Natural killer cell (primary cell): ENCODE measurements around the gene CHST4. TPM values are rescaled to one million over a fixed set of nuclear protein-coding genes. Genes with fewer than 3 reads are reported as not detected.

Experiments
- ATAC-seq, 3 donors: fragments of 150-1000 bp in 2 of 3; fragments of 200-7000 bp in 1 of 3; cut with Tn5 transposase; 1 replicate in 1 of 3; 2 replicates in 2 of 3; pipeline ENCODE4 v1.10.0; 2021; ENCODE audit warnings: mild to moderate bottlenecking in 2 of 3, moderate library complexity in 2 of 3
- DNase-seq, 2 donors: peaks; one replicate each; pipeline versions ENCODE4 v3.0.0 to v3.0.0-alpha.2; 2013 to 2021; ENCODE audit warnings: mixed read lengths in 1 of 2
- H3K27ac ChIP-seq: one replicate; pipeline ENCODE4 v1.5.1; 2013; ENCODE audit warnings: mild to moderate bottlenecking, low read length
- H3K27me3 ChIP-seq: one replicate; pipeline ENCODE4 v1.6.1; 2013; ENCODE audit warnings: low read length; ENCODE audit not compliant: control insufficient read depth, insufficient read depth
- H3K36me3 ChIP-seq: one replicate; pipeline ENCODE4 v1.6.1; 2013; ENCODE audit warnings: low read length; ENCODE audit not compliant: control insufficient read depth, insufficient read depth
- H3K4me1 ChIP-seq: one replicate; pipeline ENCODE4 v1.6.1; 2013; ENCODE audit warnings: low read length; ENCODE audit not compliant: control insufficient read depth, insufficient read depth
- H3K4me3 ChIP-seq: one replicate; pipeline ENCODE4 v1.5.1; 2013; ENCODE audit warnings: low read length
- H3K9me3 ChIP-seq: one replicate; pipeline ENCODE4 v1.6.1; 2013; ENCODE audit warnings: low read length; ENCODE audit not compliant: control insufficient read depth, insufficient read depth
- H3K27ac Mint-ChIP-seq, 2 donors: one replicate each; pipeline ENCODE4 v1.8.0; 2022; ENCODE audit warnings: mild to moderate bottlenecking in 2 of 2, mixed read lengths in 2 of 2, moderate library complexity in 1 of 2
- H3K27me3 Mint-ChIP-seq, 2 donors: one replicate each; pipeline ENCODE4 v1.8.0; 2022; ENCODE audit warnings: low read depth in 2 of 2, mixed read lengths in 2 of 2
- H3K36me3 Mint-ChIP-seq: one replicate; pipeline ENCODE4 v1.8.0; 2022; ENCODE audit warnings: mixed read lengths
- H3K4me1 Mint-ChIP-seq, 2 donors: one replicate each; pipeline ENCODE4 v1.8.0; 2022; ENCODE audit warnings: mixed read lengths in 2 of 2
- H3K4me3 Mint-ChIP-seq: one replicate; pipeline ENCODE4 v1.8.0; 2022; ENCODE audit warnings: mild to moderate bottlenecking, moderate library complexity, mixed read lengths
- H3K9me3 Mint-ChIP-seq, 2 donors: one replicate each; pipeline ENCODE4 v1.8.0; 2022; ENCODE audit warnings: mixed read lengths in 2 of 2
- CTCF ChIP-seq: fragments of 200-600 bp; IDR thresholded peaks from one replicate; pipeline ENCODE4 v1.8.0; 2022; ENCODE audit warnings: antibody characterized with exemption
- WGBS: methylation state at CpG from one replicate; pipeline ENCODE4 v1.1.7; 2013; ENCODE audit warnings: missing lambda C conversion rate; ENCODE audit not compliant: insufficient coverage; 5-methylcytosine and 5-hydroxymethylcytosine counted together
- intact Hi-C: fragments of 100-400 bp; cut with micrococcal nuclease; formaldehyde crosslinking; loops from one replicate; pipeline ENCODE4 v1.14.2; 2022
- total RNA-seq, 4 donors: library from RNA; stranded (reverse); fragments of 120-200 nt in 1 of 4; gene quantifications; one replicate each; pipeline versions ENCODE4 v1.2.3 to v1.2.4, GENCODE V29; 2013 to 2022

CHST4 gene
- total RNA-seq, 3 donors from 2014 or later (not counting 1 experiment from before 2014, with no cell fraction given), result not detected

- Histone ChIP-seq H3K27ac (no peak overlapping the region), H3K9me3 (no peaks in the 10 kb centered on the region), H3K36me3 (no peaks in the 10 kb centered on the region), H3K4me1 (no peaks in the 10 kb centered on the region), H3K4me3 (no peak overlapping the region), H3K27me3 (no peaks in the 10 kb centered on the region)
- DNase-seq (no peak), ATAC-seq (peak in 1 of 3 donors; percentile 3)
- Mint-ChIP-seq H3K36me3 (no peaks in the 10 kb centered on the region), H3K9me3 (no peaks in the 10 kb centered on the region), H3K27ac (no peak overlapping the region), H3K27me3 (peaks cover 6 to 7% of the 10 kb centered on the region in 2 donors), H3K4me3 (no peak overlapping the region), H3K4me1 (no peaks in the 10 kb centered on the region)
- intact Hi-C loops, result no loop called here
- no peak for TF ChIP-seq CTCF
These were observed 35.9 kb upstream of the CHST4 start for GRCh38 chr16:71490361-71490760.

- Mint-ChIP-seq H3K4me3 (no peak overlapping the region), H3K9me3 (no peaks in the 10 kb centered on the region), H3K4me1 (no peaks in the 10 kb centered on the region), H3K27ac (no peak overlapping the region), H3K27me3 (peaks cover 6 to 7% of the 10 kb centered on the region in 2 donors), H3K36me3 (no peaks in the 10 kb centered on the region)
- H3K27me3 ChIP-seq, result no peaks in the 10 kb centered on the region
- H3K9me3 ChIP-seq, result no peaks in the 10 kb centered on the region
- H3K36me3 ChIP-seq, result no peaks in the 10 kb centered on the region
- H3K4me3 ChIP-seq, result no peak overlapping the region
- intact Hi-C loops, result no loop called here
- H3K27ac ChIP-seq, result no peak overlapping the region
- DNase-seq, result no peak
- 86% methylated on average over 2 of the region's 3 CpGs for WGBS
- no peaks in the 10 kb centered on the region for H3K4me1 ChIP-seq
- TF ChIP-seq CTCF, result no peak
- no peak for ATAC-seq
These were observed 35.2 kb upstream of the CHST4 start for GRCh38 chr16:71491054-71491453.

GRCh38 chr16:71492786-71493185 is 33.4 kb upstream of the CHST4 start:
- intact Hi-C loops, result no loop called here
- H3K4me3 Mint-ChIP-seq, result no peak overlapping the region
- TF ChIP-seq CTCF, result no peak
- H3K4me1 Mint-ChIP-seq, result no peaks in the 10 kb centered on the region
- peaks cover 3 to 7% of the 10 kb centered on the region in 2 donors for H3K27me3 Mint-ChIP-seq
- H3K36me3 Mint-ChIP-seq, result no peaks in the 10 kb centered on the region
- no peak for ATAC-seq
- DNase-seq, result no peak
- no peaks in the 10 kb centered on the region for H3K4me1 ChIP-seq
- H3K9me3 Mint-ChIP-seq, result no peaks in the 10 kb centered on the region
- H3K4me3 ChIP-seq, result no peak overlapping the region
- no peaks in the 10 kb centered on the region for H3K27me3 ChIP-seq
- H3K9me3 ChIP-seq, result no peaks in the 10 kb centered on the region
- H3K27ac Mint-ChIP-seq, result no peak overlapping the region
- H3K36me3 ChIP-seq, result no peaks in the 10 kb centered on the region
- no peak overlapping the region for H3K27ac ChIP-seq
- 88% methylated on average over 2 of the region's 2 CpGs for WGBS

DNA sequence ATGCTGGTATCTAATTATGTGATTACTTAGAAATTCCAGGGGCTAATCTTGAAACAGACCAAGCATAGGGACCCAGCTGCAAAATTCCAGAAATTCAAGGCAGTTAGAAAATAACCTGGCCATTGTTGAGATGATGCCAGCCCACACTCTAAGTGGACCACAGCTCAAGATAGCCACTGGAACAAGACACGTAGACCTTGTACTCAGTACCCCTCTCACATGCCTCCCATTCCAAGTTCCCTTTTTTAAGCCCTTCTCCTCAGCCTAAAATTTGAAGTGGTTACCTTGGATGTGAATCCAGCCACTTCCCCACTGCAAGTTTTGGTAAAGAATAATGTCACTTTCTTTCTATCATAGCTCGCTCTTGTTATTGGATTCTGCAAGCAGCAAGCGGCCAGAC is 33.0 kb upstream of the CHST4 start:
- 91% methylated on average over 3 of the region's 3 CpGs for WGBS
- no peak overlapping the region for H3K4me3 ChIP-seq

More for the DNA sequence above, 33.0 kb upstream of the CHST4 start:
- DNase-seq (no peak), ATAC-seq (no peak)
- Mint-ChIP-seq H3K9me3 (no peaks in the 10 kb centered on the region), H3K27ac (no peak overlapping the region), H3K36me3 (no peaks in the 10 kb centered on the region), H3K4me1 (no peaks in the 10 kb centered on the region), H3K27me3 (peaks cover 4 to 7% of the 10 kb centered on the region in 2 donors), H3K4me3 (no peak overlapping the region)
- H3K27ac ChIP-seq, result no peak overlapping the region
- H3K4me1 ChIP-seq, result no peaks in the 10 kb centered on the region
- H3K27me3 ChIP-seq, result no peaks in the 10 kb centered on the region
- no peak for TF ChIP-seq CTCF
- H3K9me3 ChIP-seq, result no peaks in the 10 kb centered on the region
- no peaks in the 10 kb centered on the region for H3K36me3 ChIP-seq
- intact Hi-C loops, result no loop called here
